ENCODE data around the gene SPINK2. TPM values are rescaled to one million over a fixed set of nuclear protein-coding genes. Genes with fewer than 3 reads are reported as not detected.

The SPINK2 gene
- total and polyA plus RNA-seq, 2 of the 13 experiments (the other 11 are each of a cell fraction or from before 2014, with no cell fraction given), result not detected

GRCh38 chr4:56764775-56765174 lies 56.7 kb downstream of the SPINK2 start:
- ATAC-seq, result no peak
- Histone ChIP-seq H3K4me1 (ENCODE audit: insufficient read depth, low read length) (no peaks in the 10 kb centered on the region), H3K36me3 (replicated peaks in 1 of 2; ENCODE audit: control insufficient read depth in 1 of 2, insufficient read depth in 2 of 2, low read length in 2 of 2) (no peaks in the 10 kb centered on the region), H3K27me3 (ENCODE audit: control insufficient read depth in 1 of 2, insufficient read depth in 2 of 2, low read length in 2 of 2) (no peaks in the 10 kb centered on the region; a peak in 1 of 5 replicates), H2AFZ (ENCODE audit: low read length) (no peak overlapping the region), H3K4me2 (ENCODE audit: low read depth, low read length) (no peak overlapping the region), H3K9ac (ENCODE audit: insufficient read depth, low read depth, low read length) (no peak overlapping the region), H4K20me1 (ENCODE audit: insufficient read depth, low read length) (no peaks in the 10 kb centered on the region), H3K79me2 (ENCODE audit: insufficient read depth, low read length) (no peaks in the 10 kb centered on the region), H3K27ac (ENCODE audit: extremely low read length, insufficient read depth, low read length) (no peak overlapping the region), H3K4me3 (replicated peaks in 1 of 3; ENCODE audit: insufficient read depth in 1 of 3, low read depth in 2 of 3, low read length in 3 of 3) (no peak overlapping the region), H3K9me3 (ENCODE audit: low read length) (no peaks in the 10 kb centered on the region)
- DNase-seq (ENCODE audit: low spot score), result no peak
- in situ Hi-C loops (cut with HindIII; ENCODE audit: extremely low pct_ligation_motif_present, low pct_unique_long_range_greater_than_20kb) (no loop called here), intact Hi-C loops (cut with micrococcal nuclease; ENCODE audit: unreplicated experiment) (no loop called here)
- no peak for FAIRE-seq
- ChIA-PET POLR2A (no interaction called here), CTCF (ENCODE audit: low intra/inter-chr PET ratio, low total read pairs) (no interaction called here)
- no TSS peak for BruUV-seq (replicated peaks)
- 20% methylated on average over 5 of the region's 5 CpGs for WGBS (ENCODE audit: low lambda C conversion rate)
- TF ChIP-seq ZNF33A (CRISPR knock-in tag; IDR thresholded peaks at IDR 0.05; ENCODE audit: borderline replicate concordance) (no peak), PCBP2 (optimal IDR thresholded peaks at IDR 0.05; ENCODE audit: low read depth, low read length, poor library complexity, severe bottlenecking) (no peak), GATAD1 (CRISPR knock-in tag; IDR thresholded peaks at IDR 0.05) (no peak), ZNF101 (CRISPR knock-in tag; IDR thresholded peaks at IDR 0.05; ENCODE audit: borderline replicate concordance, low read depth) (no peak), HOXA9 (CRISPR knock-in tag; IDR thresholded peaks at IDR 0.05; ENCODE audit: borderline replicate concordance) (no peak), ZNF724P (CRISPR knock-in tag; IDR thresholded peaks at IDR 0.05; ENCODE audit: borderline replicate concordance) (no peak), RORA (CRISPR knock-in tag; IDR thresholded peaks at IDR 0.05) (no peak), HNRNPLL (IDR thresholded peaks at IDR 0.05; ENCODE audit: low read depth, low read length, poor library complexity, severe bottlenecking) (no peak), ZKSCAN8 (CRISPR knock-in tag; IDR thresholded peaks at IDR 0.05; ENCODE audit: borderline replicate concordance) (no peak)

DNA sequence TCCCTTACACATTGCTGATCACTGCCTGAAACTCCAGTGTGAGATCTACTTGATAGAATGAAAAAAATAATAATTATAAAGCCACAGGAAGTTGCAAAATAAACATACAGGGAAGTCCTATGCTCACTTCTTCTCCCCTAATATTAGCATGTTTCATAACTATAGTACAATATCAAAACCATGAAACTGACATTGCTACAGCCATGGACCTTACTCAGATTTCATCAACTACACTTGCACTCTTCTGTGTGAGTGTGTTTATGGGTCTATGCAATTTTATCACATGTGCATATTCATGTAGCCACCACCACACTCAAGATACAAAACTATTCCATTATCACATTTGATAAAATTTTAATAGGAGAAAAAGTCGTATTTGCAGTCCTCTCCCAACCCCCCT lies 57.3 kb downstream of the SPINK2 start:
- intact Hi-C loops (cut with micrococcal nuclease; ENCODE audit: unreplicated experiment), result no loop called here
- H3K4me1 ChIP-seq (ENCODE audit: insufficient read depth, low read length), result no peaks in the 10 kb centered on the region
- ATAC-seq, result no peak
- H3K27me3 ChIP-seq (ENCODE audit: control insufficient read depth in 1 of 2, insufficient read depth in 2 of 2, low read length in 2 of 2), result peaks cover 0 to 1% of the 10 kb centered on the region in 2 experiments; a peak in 1 of 5 replicates
- WGBS (ENCODE audit: low lambda C conversion rate), result 0% methylated on average over 1 of the region's 1 CpG
- BruUV-seq (replicated peaks), result no TSS peak
- no peak for FAIRE-seq
- H3K9me3 ChIP-seq (ENCODE audit: low read length), result no peaks in the 10 kb centered on the region
- H3K9ac ChIP-seq (ENCODE audit: insufficient read depth, low read depth, low read length), result no peak overlapping the region
- no peaks in the 10 kb centered on the region for H3K36me3 ChIP-seq (replicated peaks in 1 of 2; ENCODE audit: control insufficient read depth in 1 of 2, insufficient read depth in 2 of 2, low read length in 2 of 2)
- no peak for DNase-seq (ENCODE audit: low spot score)
- no peaks in the 10 kb centered on the region for H3K79me2 ChIP-seq (ENCODE audit: insufficient read depth, low read length)
- no peak overlapping the region for H3K27ac ChIP-seq (ENCODE audit: extremely low read length, insufficient read depth, low read length)
- TF ChIP-seq SAP130 (CRISPR knock-in tag; IDR thresholded peaks at IDR 0.05; ENCODE audit: low read depth), result no peak
- no peaks in the 10 kb centered on the region for H4K20me1 ChIP-seq (ENCODE audit: insufficient read depth, low read length)
- H3K4me3 ChIP-seq (replicated peaks in 1 of 3; ENCODE audit: insufficient read depth in 1 of 3, low read depth in 2 of 3, low read length in 3 of 3), result no peak overlapping the region
- H3K4me2 ChIP-seq (ENCODE audit: low read depth, low read length), result no peak overlapping the region
- ChIA-PET CTCF (ENCODE audit: low intra/inter-chr PET ratio, low total read pairs) (no interaction called here), POLR2A (no interaction called here)
- in situ Hi-C loops (cut with HindIII; ENCODE audit: extremely low pct_ligation_motif_present, low pct_unique_long_range_greater_than_20kb), result no loop called here
- no peak overlapping the region for H2AFZ ChIP-seq (ENCODE audit: low read length)
